ENCODE measurements around the gene ANKRD6. TPM values are rescaled to one million over a fixed set of nuclear protein-coding genes. Genes with fewer than 3 reads are reported as not detected.

Gene ANKRD6
- total RNA-seq, 2 experiments from 2014 or later = 9.1 TPM

DNA sequence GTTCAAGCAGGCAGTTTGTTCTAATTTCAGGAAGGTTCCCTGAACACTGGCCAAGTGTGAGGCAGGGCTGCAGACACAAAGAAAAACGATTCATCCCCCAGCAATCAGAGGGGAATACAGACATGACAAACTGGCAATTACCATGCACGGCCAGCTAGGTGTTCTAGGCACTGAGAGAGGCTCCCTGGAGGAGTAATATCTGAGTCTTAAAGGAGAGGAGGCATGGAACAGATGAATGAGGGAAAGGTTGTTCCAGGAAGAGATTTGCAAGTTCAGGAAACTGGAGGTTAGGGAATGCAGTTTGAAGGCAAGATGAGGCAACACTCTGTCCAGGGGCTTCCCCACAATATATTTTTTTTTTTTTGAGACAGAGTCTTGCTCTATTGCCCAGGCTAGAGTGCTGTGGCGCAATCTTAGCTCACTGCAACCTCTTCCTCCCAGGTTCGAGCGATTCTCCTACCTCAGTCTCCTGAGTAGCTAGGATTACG, 32.0 kb upstream of the ANKRD6 start:
- ChIA-PET POLR2A (interaction anchor here (0.6 kb wide), 1 partner anchor 345 kb away, joined by 3 read pairs; no protein-coding TSS in a partner anchor), CTCF (interaction anchor here (1.0 kb wide), 1 partner anchor 28 kb away, joined by 4 read pairs; no protein-coding TSS in a partner anchor)
- peaks cover 2% of the 10 kb centered on the region for H3K27me3 Mint-ChIP-seq (ENCODE audit: low read depth)
- H3K27ac Mint-ChIP-seq = no peak overlapping the region
- H3K9me3 Mint-ChIP-seq (ENCODE audit: insufficient read depth) = no peaks in the 10 kb centered on the region
- ATAC-seq = no peak
- peaks cover 3% of the 10 kb centered on the region for H3K4me1 Mint-ChIP-seq (ENCODE audit: low read depth)
- no peak for DNase-seq
- no peak overlapping the region for H3K4me3 Mint-ChIP-seq
- H3K36me3 Mint-ChIP-seq (ENCODE audit: low read depth) = no peaks in the 10 kb centered on the region

DNA sequence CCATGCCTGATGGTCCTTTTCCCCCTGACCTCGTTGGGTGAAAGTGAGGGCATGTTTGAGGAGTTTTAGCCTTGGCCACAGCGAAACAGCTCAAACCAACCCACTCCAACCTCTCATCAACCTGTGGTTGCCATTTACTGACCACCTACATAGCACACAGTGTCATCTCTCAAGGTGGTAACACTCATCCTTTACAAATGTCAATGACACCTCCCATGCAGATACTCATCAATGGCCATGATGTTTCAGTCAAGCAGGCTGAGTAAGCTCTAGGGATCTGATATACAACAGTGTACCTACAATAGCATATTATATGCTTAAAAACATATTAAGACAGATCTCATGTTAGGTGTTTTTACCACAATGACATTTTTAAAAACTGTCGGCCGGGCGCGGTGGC, 30.2 kb upstream of the ANKRD6 start:
- no peaks in the 10 kb centered on the region for H3K9me3 Mint-ChIP-seq (ENCODE audit: insufficient read depth)
- CTCF ChIA-PET = interaction anchor here (1.7 kb wide), 1 partner anchor 30 kb away, joined by 4 read pairs; no protein-coding TSS in a partner anchor

DNA sequence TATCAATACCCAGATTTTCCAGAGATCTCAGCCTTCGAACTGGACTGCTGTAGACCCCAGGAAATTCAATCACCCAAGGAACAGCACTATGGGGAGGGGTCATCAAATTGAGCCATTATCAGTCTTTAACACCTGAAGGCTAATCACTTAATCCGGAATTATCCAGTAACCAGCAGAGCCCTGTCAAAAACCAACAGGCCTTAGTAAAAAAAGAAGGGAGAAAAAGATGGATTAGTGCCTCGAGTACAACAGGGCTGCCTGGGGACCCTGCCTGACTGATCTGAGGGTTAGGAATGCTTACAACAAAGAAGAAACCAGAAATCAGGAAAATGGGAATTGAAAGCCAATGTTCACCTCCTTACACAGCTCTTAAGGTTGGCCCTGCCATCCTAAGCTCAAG, 28.4 kb upstream of the ANKRD6 start:
- H3K9me3 Mint-ChIP-seq (ENCODE audit: insufficient read depth) = no peaks in the 10 kb centered on the region
- H3K36me3 Mint-ChIP-seq (ENCODE audit: low read depth) = no peaks in the 10 kb centered on the region
- ChIA-PET CTCF (interaction anchor here (1.0 to 1.2 kb wide), 2 partner anchors 19 to 422 kb away, joined by 3 read pairs; no protein-coding TSS in a partner anchor), POLR2A (no interaction called here)
- H3K4me3 Mint-ChIP-seq = no peak overlapping the region
- ATAC-seq (no peak), DNase-seq (no peak)
- H3K4me1 Mint-ChIP-seq (ENCODE audit: low read depth) = peaks cover 10% of the 10 kb centered on the region
- H3K27ac Mint-ChIP-seq = no peak overlapping the region
- H3K27me3 Mint-ChIP-seq (ENCODE audit: low read depth) = peaks cover 19% of the 10 kb centered on the region

More for the DNA sequence above, 30.2 kb upstream of the ANKRD6 start:
- POLR2A ChIA-PET = no interaction called here
- ATAC-seq (no peak), DNase-seq (no peak)
- Mint-ChIP-seq H3K36me3 (ENCODE audit: low read depth) (no peaks in the 10 kb centered on the region), H3K4me1 (ENCODE audit: low read depth) (peaks cover 10% of the 10 kb centered on the region), H3K27me3 (ENCODE audit: low read depth) (peaks cover 10% of the 10 kb centered on the region), H3K4me3 (no peak overlapping the region), H3K27ac (no peak overlapping the region)

DNA sequence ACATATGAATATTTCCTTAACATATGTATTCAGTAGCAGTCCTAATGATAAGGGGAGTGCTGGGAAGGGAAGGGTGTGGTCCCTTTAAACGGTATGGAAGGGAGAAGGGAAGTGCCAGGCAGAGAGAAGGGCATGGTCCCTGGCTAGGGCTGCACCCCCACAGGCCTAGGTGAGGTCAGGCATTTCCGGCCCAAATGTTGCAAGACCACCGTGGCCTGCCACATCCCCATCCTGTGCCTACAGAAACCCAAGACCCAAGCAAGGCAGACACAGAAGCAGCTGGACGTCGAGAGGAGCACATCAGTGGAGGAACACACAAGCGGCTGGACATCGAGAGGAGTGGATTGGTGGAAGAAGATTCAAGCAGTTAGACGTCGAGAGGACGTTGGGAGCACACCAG, 26.8 kb upstream of the ANKRD6 start:
- no peak for DNase-seq
- no peak for ATAC-seq
- no peaks in the 10 kb centered on the region for H3K36me3 Mint-ChIP-seq (ENCODE audit: low read depth)
- H3K9me3 Mint-ChIP-seq (ENCODE audit: insufficient read depth) = no peaks in the 10 kb centered on the region
- no peak overlapping the region for H3K4me3 Mint-ChIP-seq
- peaks cover 31% of the 10 kb centered on the region for H3K27me3 Mint-ChIP-seq (ENCODE audit: low read depth)
- CTCF ChIA-PET = interaction anchor here (1.2 kb wide), 2 partner anchors 26 to 34 kb away, joined by 4 to 6 read pairs; no protein-coding TSS in a partner anchor
- peaks cover 14% of the 10 kb centered on the region for H3K4me1 Mint-ChIP-seq (ENCODE audit: low read depth)
- POLR2A ChIA-PET = no interaction called here
- H3K27ac Mint-ChIP-seq = no peak overlapping the region

DNA sequence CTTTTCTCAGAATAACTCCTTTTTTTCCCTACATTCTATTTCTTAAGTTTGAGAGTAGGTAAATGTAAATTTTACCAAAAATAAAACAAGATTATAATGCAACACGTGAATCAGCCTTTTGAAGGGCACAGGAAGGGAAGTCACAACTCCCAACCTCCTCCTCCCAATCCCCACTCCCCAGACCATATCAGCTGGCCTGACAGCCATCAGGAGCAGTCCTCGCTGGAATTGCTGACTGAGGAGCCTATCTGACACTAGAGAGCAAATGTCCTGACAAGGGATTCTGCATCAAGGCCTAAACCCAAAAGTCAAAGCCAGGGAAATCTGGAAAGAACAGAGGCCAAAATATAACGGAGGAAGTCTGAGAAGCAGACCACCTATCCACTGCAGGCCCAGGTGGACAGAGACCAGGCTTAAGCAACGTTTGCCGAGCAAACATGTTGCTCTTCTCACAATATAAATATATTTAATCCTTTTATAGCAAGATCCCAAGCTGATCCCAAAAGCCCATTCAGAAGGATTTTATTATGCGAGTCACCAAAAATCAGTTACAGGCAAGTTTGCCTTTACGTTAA, 23.4 kb upstream of the ANKRD6 start:
- Mint-ChIP-seq H3K27me3 (ENCODE audit: low read depth) (peaks cover 54% of the 10 kb centered on the region), H3K9me3 (ENCODE audit: insufficient read depth) (no peaks in the 10 kb centered on the region), H3K4me1 (ENCODE audit: low read depth) (peaks cover 24% of the 10 kb centered on the region), H3K4me3 (no peak overlapping the region), H3K36me3 (ENCODE audit: low read depth) (no peaks in the 10 kb centered on the region), H3K27ac (no peak overlapping the region)
- no peak for DNase-seq
- no peak for ATAC-seq
- ChIA-PET POLR2A (no interaction called here), CTCF (interaction anchor here (2.4 to 3.4 kb wide), 3 partner anchors 23 to 38 kb away, joined by 6 to 19 read pairs (median 9); no protein-coding TSS in a partner anchor)

DNA sequence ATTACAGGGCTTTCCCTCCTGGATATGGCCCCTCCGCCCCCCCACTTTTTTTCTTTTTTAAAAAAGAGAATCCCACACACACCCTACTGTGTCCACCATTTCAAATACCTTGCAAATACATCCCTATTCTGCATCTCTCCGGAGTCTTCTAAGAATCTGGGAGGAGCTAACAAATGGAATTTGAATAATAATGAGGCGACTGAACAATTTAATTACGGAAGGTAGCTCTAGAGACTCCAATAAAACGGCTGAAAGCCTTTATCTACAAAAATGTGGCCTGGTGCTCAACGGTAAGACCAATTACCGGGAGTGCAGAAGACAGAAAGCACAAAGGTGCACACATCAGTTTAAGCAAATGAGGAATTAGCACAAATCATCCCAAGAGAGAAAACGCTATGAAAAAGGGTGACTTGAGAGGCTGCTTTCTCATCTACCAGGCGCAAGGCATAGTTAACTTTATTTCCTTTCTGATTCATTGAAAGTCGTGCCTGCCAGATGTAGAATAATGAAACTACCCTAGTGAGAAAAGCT, 22.7 kb upstream of the ANKRD6 start:
- ChIA-PET POLR2A (interaction anchor here (1.9 kb wide), 1 partner anchor 38 kb away, joined by 5 read pairs; no protein-coding TSS in a partner anchor), CTCF (interaction anchor here (1.0 to 3.4 kb wide), 5 partner anchors 18 to 38 kb away, joined by 3 to 19 read pairs (median 6); no protein-coding TSS in a partner anchor)
- Mint-ChIP-seq H3K4me1 (ENCODE audit: low read depth) (peaks cover 24% of the 10 kb centered on the region), H3K27ac (no peak overlapping the region), H3K27me3 (ENCODE audit: low read depth) (peaks cover 55% of the 10 kb centered on the region), H3K36me3 (ENCODE audit: low read depth) (no peaks in the 10 kb centered on the region), H3K4me3 (peak overlapping the region; percentile 70), H3K9me3 (ENCODE audit: insufficient read depth) (no peaks in the 10 kb centered on the region)
- DNase-seq (no peak), ATAC-seq (no peak)

DNA sequence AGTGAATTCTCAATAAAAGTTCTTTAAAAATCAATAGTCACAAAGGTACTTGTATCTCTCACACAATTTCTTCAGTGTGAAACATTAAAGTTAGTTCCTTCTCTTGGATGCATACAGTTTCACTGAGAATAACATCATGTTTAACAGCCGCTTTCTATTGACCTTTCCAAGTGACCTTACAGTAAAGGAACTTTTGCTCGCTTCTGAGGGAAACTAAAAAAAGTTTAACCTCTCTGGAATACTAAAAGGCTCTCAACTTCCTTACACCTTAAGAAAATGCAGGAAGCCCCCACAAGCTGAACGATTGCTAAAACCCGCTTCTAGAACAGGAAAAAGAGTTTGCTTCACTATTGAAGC, 22.2 kb upstream of the ANKRD6 start:
- Mint-ChIP-seq H3K36me3 (ENCODE audit: low read depth) (no peaks in the 10 kb centered on the region), H3K4me3 (peak overlapping the region; percentile 70), H3K9me3 (ENCODE audit: insufficient read depth) (no peaks in the 10 kb centered on the region), H3K27me3 (ENCODE audit: low read depth) (peaks cover 57% of the 10 kb centered on the region), H3K27ac (no peak overlapping the region), H3K4me1 (ENCODE audit: low read depth) (peaks cover 23% of the 10 kb centered on the region)
- CTCF ChIA-PET = interaction anchor here (1.0 to 3.4 kb wide), 5 partner anchors 19 to 39 kb away, joined by 3 to 19 read pairs (median 6); no protein-coding TSS in a partner anchor
- DNase-seq (no peak), ATAC-seq (no peak)
- POLR2A ChIA-PET = interaction anchor here (1.9 kb wide), 1 partner anchor 39 kb away, joined by 5 read pairs; no protein-coding TSS in a partner anchor

DNA sequence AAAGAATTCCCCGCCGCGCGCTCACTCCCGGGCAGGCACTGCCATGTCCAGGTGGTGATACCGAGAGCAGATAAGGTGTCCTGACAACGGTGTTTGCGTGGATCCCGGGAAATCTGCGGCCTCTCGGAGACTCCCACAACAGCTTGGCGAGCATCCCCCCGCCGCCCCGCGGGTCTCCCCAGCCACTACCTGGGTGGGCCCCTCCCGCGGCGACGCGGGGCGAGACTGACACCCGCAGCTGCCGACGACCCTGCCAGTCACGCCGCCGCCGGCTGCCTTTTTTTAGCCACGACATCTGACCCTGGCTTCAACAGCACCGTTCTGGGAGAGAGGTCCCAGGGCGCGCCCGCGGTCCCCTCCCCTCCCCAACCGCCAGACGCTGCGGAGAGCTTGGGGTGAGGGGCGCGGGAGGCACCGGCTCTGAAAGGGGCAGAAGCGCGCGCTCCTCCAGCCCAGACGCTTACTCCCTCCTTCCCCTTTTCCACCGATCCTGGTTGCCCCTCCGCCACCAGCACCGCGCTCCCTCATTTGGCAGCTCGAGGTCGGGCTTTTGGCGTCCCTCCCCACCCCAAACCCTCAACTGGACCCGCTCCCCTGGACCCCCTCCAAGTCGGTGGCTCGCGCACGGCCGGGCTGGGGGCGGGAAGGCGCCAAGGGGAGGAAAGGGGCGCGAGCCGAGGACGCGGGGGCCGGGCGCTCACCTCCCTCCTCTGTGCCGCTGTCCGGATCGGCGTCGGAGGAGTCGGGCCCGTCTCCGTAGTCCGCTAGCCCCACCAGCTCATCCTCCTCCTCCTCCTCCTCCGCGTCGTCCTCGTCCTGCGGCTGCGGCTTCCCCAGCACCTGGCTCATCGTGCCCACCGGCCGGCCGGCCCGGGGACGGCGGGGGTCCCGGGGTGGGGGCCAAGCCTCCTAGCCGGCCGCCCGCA, 21.5 kb upstream of the ANKRD6 start:
- peak; percentile 74 for ATAC-seq
- H3K9me3 Mint-ChIP-seq (ENCODE audit: insufficient read depth) = no peaks in the 10 kb centered on the region
- peaks cover 17% of the 10 kb centered on the region for H3K4me1 Mint-ChIP-seq (ENCODE audit: low read depth)
- H3K36me3 Mint-ChIP-seq (ENCODE audit: low read depth) = no peaks in the 10 kb centered on the region
- ChIA-PET POLR2A (interaction anchor here (1.9 kb wide), 1 partner anchor 39 kb away, joined by 5 read pairs; no protein-coding TSS in a partner anchor), CTCF (interaction anchor here (1.0 to 3.4 kb wide), 5 partner anchors 20 to 40 kb away, joined by 3 to 19 read pairs (median 6); no protein-coding TSS in a partner anchor)
- H3K27ac Mint-ChIP-seq = no peak overlapping the region
- H3K27me3 Mint-ChIP-seq (ENCODE audit: low read depth) = peaks cover 56% of the 10 kb centered on the region
- peak; percentile 36 for DNase-seq
- peak overlapping the region; percentile 70 for H3K4me3 Mint-ChIP-seq

DNA sequence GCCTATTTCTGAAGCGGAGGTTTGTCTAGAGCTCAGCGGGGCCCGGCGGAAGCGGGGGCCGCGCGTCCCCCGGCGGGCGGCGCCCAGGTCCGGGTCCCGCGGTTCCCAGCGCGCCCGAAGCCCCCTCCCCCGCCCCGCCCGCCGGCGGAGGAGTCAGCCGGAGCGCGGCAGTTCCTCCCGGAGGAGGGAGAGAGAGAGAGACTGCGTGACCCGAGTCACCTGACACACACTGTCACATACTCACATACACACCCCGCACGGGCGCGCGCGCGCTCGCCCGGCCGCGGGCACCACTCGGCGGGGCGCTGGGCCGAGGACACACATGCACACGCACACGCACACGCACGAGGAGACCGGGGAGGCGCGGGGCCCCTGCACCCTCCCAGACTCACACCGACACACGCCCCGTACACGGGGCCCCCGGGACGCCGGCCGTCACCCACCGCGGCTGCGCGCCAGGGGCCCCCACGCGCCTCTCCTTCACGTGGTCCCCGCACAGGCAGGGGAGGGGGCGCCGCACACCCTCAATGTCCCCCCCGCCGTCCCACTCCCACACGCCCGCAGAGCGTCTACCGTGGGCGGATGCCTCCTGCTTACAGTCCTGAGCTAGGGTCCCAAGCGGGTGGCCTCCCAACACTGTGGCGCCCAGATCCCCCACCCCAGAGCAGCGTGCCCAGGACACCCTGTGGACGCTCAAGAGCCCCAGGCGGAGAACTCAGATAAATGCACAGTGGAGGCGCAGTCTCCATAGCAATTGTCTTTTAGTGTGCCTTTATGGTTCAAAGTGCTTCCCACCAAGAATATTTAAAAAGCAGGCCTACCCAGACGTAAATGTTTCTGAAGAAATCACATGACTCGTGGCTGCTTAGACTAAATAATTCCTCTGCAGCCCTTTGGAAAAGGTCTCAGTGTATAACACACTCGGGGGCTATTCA, 20.6 kb upstream of the ANKRD6 start, which contains the start of gene RRAGD:
RRAGD (minus strand) TSS at position 203 of the 935 bp plus-strand sequence. CDS start 280 bp downstream, outside the sequence.
- peak within 1 kb of the TSS; percentile 72 for H3K27ac Mint-ChIP-seq
- DNase-seq = peak; percentile 66
- ChIA-PET CTCF (interaction anchor here (1.0 to 3.4 kb wide), 7 partner anchors 14 to 40 kb away, joined by 3 to 19 read pairs (median 6); partner anchors contain the start of gene ANKRD6), POLR2A (interaction anchor here (1.9 kb wide), 1 partner anchor 40 kb away, joined by 5 read pairs; no protein-coding TSS in a partner anchor)
- no peaks in the 10 kb centered on the region for H3K36me3 Mint-ChIP-seq (ENCODE audit: low read depth)
- peak; percentile 84 for ATAC-seq
- H3K4me3 Mint-ChIP-seq = peak within 1 kb of the TSS; percentile 82
- no peaks in the 10 kb centered on the region for H3K9me3 Mint-ChIP-seq (ENCODE audit: insufficient read depth)
- H3K27me3 Mint-ChIP-seq (ENCODE audit: low read depth) = peaks cover 61% of the 10 kb centered on the region
- peaks cover 14% of the 10 kb centered on the region for H3K4me1 Mint-ChIP-seq (ENCODE audit: low read depth)

DNA sequence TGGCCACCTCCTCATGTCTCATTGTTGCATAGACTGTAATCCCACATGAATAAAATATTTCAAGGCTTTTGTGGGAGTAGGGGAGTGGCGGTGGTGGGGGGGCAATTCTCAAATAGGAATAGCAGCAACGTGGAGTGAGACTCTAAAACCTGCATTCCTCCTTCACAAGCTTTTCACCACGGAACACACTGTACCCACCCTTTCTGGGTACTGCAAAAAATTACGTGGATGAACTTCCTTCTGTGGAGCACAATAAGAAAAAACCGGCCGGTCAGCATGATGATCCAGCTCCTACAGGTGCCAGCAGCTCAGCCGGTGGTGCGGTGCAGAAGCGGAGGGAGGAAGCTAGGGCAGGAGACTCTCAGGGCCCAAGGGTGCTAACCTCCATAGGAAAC, 19.9 kb upstream of the ANKRD6 start:
- ATAC-seq (no peak), DNase-seq (no peak)
- H3K27me3 Mint-ChIP-seq (ENCODE audit: low read depth) = peaks cover 58% of the 10 kb centered on the region
- no peaks in the 10 kb centered on the region for H3K36me3 Mint-ChIP-seq (ENCODE audit: low read depth)
- H3K27ac Mint-ChIP-seq = no peak overlapping the region
- ChIA-PET CTCF (interaction anchor here (1.0 to 1.4 kb wide), 4 partner anchors 13 to 39 kb away, joined by 3 to 7 read pairs (median 4); partner anchors contain the start of gene ANKRD6), POLR2A (no interaction called here)
- H3K9me3 Mint-ChIP-seq (ENCODE audit: insufficient read depth) = no peaks in the 10 kb centered on the region
- peak overlapping the region; percentile 82 for H3K4me3 Mint-ChIP-seq
- peaks cover 14% of the 10 kb centered on the region for H3K4me1 Mint-ChIP-seq (ENCODE audit: low read depth)

Measured in activated CD8-positive, alpha-beta T cell treated with anti-CD3 and anti-CD28 coated beads, Interleukin-2, amount 10 ng/mL, durations not matched to agents 7 days and 5 days (primary cell).